ENCODE measurements around the gene PRDM15. TPM values are rescaled to one million over a fixed set of nuclear protein-coding genes. Genes with fewer than 3 reads are reported as not detected.

PRDM15 gene
- total RNA-seq, 3 donors from 2014 or later (not counting 1 experiment from before 2014, with no cell fraction given): 11.4 to 13.5 (median 11.9) TPM

- Mint-ChIP-seq H3K27ac (no peak overlapping the region), H3K4me1 (peaks cover 12 to 29% of the 10 kb centered on the region in 2 donors), H3K9me3 (no peaks in the 10 kb centered on the region), H3K27me3 (ENCODE audit: low read depth in 2 of 2) (no peaks in the 10 kb centered on the region), H3K36me3 (no peaks in the 10 kb centered on the region), H3K4me3 (no peak overlapping the region)
- 61% methylated on average over 6 of the region's 7 CpGs for WGBS (ENCODE audit: insufficient coverage)
- Histone ChIP-seq H3K4me3 (ENCODE audit: low read length) (no peak overlapping the region), H3K27me3 (ENCODE audit: control insufficient read depth, insufficient read depth, low read length) (no peaks in the 10 kb centered on the region), H3K9me3 (ENCODE audit: control insufficient read depth, insufficient read depth, low read length) (no peaks in the 10 kb centered on the region), H3K36me3 (ENCODE audit: control insufficient read depth, insufficient read depth, low read length) (peaks cover 12% of the 10 kb centered on the region), H3K4me1 (ENCODE audit: control insufficient read depth, insufficient read depth, low read length) (peaks cover 21% of the 10 kb centered on the region), H3K27ac (ENCODE audit: low read length) (no peak overlapping the region)
- DNase-seq (no peak), ATAC-seq (no peak)
- intact Hi-C loops (cut with micrococcal nuclease): no loop called here
- TF ChIP-seq, protein P1, sequence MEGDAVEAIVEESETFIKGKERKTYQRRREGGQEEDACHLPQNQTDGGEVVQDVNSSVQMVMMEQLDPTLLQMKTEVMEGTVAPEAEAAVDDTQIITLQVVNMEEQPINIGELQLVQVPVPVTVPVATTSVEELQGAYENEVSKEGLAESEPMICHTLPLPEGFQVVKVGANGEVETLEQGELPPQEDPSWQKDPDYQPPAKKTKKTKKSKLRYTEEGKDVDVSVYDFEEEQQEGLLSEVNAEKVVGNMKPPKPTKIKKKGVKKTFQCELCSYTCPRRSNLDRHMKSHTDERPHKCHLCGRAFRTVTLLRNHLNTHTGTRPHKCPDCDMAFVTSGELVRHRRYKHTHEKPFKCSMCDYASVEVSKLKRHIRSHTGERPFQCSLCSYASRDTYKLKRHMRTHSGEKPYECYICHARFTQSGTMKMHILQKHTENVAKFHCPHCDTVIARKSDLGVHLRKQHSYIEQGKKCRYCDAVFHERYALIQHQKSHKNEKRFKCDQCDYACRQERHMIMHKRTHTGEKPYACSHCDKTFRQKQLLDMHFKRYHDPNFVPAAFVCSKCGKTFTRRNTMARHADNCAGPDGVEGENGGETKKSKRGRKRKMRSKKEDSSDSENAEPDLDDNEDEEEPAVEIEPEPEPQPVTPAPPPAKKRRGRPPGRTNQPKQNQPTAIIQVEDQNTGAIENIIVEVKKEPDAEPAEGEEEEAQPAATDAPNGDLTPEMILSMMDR (IDR thresholded peaks at IDR 0.05): no peak
These were observed 41.9 kb upstream of the PRDM15 start for GRCh38 chr21:41921021-41921420.

DNA sequence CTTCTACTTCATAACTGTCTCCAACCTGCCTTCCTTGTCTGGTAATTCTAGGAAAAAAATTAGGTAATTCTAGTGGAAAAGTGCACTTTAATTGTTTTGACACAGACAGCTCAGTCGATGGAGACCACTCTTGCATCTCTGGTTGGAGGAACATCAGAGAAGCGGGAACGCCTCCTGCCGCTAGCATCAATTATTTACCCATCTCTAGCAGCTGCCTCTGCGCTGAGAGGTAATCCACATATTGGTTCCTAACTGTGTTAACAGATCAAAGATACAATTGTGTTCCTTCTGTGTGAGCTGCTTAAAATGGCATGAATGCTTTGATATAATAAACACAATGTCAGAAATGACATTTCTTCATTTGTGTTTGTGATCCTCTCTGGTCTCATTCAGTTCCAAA is 41.3 kb upstream of the PRDM15 start:
- Histone ChIP-seq H3K4me3 (ENCODE audit: low read length) (no peak overlapping the region), H3K4me1 (ENCODE audit: control insufficient read depth, insufficient read depth, low read length) (peaks cover 16% of the 10 kb centered on the region), H3K27ac (ENCODE audit: low read length) (no peak overlapping the region), H3K27me3 (ENCODE audit: control insufficient read depth, insufficient read depth, low read length) (no peaks in the 10 kb centered on the region), H3K36me3 (ENCODE audit: control insufficient read depth, insufficient read depth, low read length) (peaks cover 16% of the 10 kb centered on the region), H3K9me3 (ENCODE audit: control insufficient read depth, insufficient read depth, low read length) (no peaks in the 10 kb centered on the region)
- peaks cover 7 to 23% of the 10 kb centered on the region in 2 donors for H3K4me1 Mint-ChIP-seq
- H3K27me3 Mint-ChIP-seq (ENCODE audit: low read depth in 2 of 2): no peaks in the 10 kb centered on the region
- H3K4me3 Mint-ChIP-seq: no peak overlapping the region
- TF ChIP-seq, protein P1 (IDR thresholded peaks at IDR 0.05): no peak
- no peak overlapping the region for H3K27ac Mint-ChIP-seq
- no peaks in the 10 kb centered on the region for H3K36me3 Mint-ChIP-seq
- no peaks in the 10 kb centered on the region for H3K9me3 Mint-ChIP-seq
- no peak for DNase-seq
- ATAC-seq: no peak
- intact Hi-C loops (cut with micrococcal nuclease): no loop called here
- 92% methylated on average over 5 of the region's 5 CpGs for WGBS (ENCODE audit: insufficient coverage)

GRCh38 chr21:41919666-41920398 is 40.7 kb upstream of the PRDM15 start:
- H3K36me3 Mint-ChIP-seq: no peaks in the 10 kb centered on the region
- intact Hi-C loops (cut with micrococcal nuclease): no loop called here
- no peaks in the 10 kb centered on the region for H3K27me3 Mint-ChIP-seq (ENCODE audit: low read depth in 2 of 2)
- ATAC-seq: no peak
- no peak for DNase-seq
- H3K4me3 Mint-ChIP-seq: no peak overlapping the region
- Histone ChIP-seq H3K36me3 (ENCODE audit: control insufficient read depth, insufficient read depth, low read length) (peaks cover 16% of the 10 kb centered on the region), H3K27me3 (ENCODE audit: control insufficient read depth, insufficient read depth, low read length) (no peaks in the 10 kb centered on the region), H3K4me3 (ENCODE audit: low read length) (no peak overlapping the region), H3K27ac (ENCODE audit: low read length) (no peak overlapping the region), H3K9me3 (ENCODE audit: control insufficient read depth, insufficient read depth, low read length) (no peaks in the 10 kb centered on the region), H3K4me1 (ENCODE audit: control insufficient read depth, insufficient read depth, low read length) (peaks cover 10% of the 10 kb centered on the region)
- H3K4me1 Mint-ChIP-seq: peaks cover 6 to 17% of the 10 kb centered on the region in 2 donors
- WGBS (ENCODE audit: insufficient coverage): 96% methylated on average over 15 of the region's 15 CpGs
- H3K9me3 Mint-ChIP-seq: no peaks in the 10 kb centered on the region
- no peak overlapping the region for H3K27ac Mint-ChIP-seq
- TF ChIP-seq, protein P1 (IDR thresholded peaks at IDR 0.05): no peak
